GM18505 (cell line): ENCODE results near the gene ZNF148.
"Not testable (repeated sequence)": the region's sequence is repeated elsewhere in the genome, so short reads cannot be mapped to it uniquely, and the experiment has no call there.

Source experiments
- ATAC-seq: cut with Tn5 transposase; IDR thresholded peaks from one replicate; pipeline ENCODE4 v1.9.1; 2021; ENCODE audit not compliant: unreplicated experiment
- POLR2A ChIP-seq: IDR thresholded peaks from 4 replicates; pipeline ENCODE4 v1.6.1; 2011; ENCODE audit warnings: borderline replicate concordance; ENCODE audit not compliant: insufficient read depth, insufficient read length; ENCODE audit errors: extremely low read depth

ZNF148 gene

GRCh38 chr3:125357032-125357658 lies 18.0 kb downstream of the ZNF148 start:
- peak; percentile 64 for ATAC-seq
- peak; percentile 47 for TF ChIP-seq POLR2A

- TF ChIP-seq POLR2A = no peak
- no peak for ATAC-seq
These were observed 18.7 kb downstream of the ZNF148 start for GRCh38 chr3:125356140-125357026.

- ATAC-seq = no peak
- no peak for TF ChIP-seq POLR2A
These were observed 21.5 kb downstream of the ZNF148 start for GRCh38 chr3:125353659-125354058.

- no peak for ATAC-seq
- no peak for TF ChIP-seq POLR2A
These were observed 22.0 kb downstream of the ZNF148 start for GRCh38 chr3:125353128-125353527.

- no peak for TF ChIP-seq POLR2A
- no peak for ATAC-seq
These were observed 23.2 kb downstream of the ZNF148 start for GRCh38 chr3:125351814-125352456.

- no peak for TF ChIP-seq POLR2A
- ATAC-seq = no peak
These were observed 24.0 kb downstream of the ZNF148 start for GRCh38 chr3:125351152-125351551.

GRCh38 chr3:125350597-125350996 lies 24.5 kb downstream of the ZNF148 start:
- ATAC-seq = no peak
- no peak for TF ChIP-seq POLR2A

- ATAC-seq = no peak
- TF ChIP-seq POLR2A = no peak
These were observed 25.5 kb downstream of the ZNF148 start for GRCh38 chr3:125349556-125350165.

- TF ChIP-seq POLR2A = no peak
- no peak for ATAC-seq
These were observed 26.1 kb downstream of the ZNF148 start for GRCh38 chr3:125349055-125349454.

GRCh38 chr3:125343367-125343766 lies 31.8 kb downstream of the ZNF148 start:
- not testable (repeated sequence) for ATAC-seq

GRCh38 chr3:125340121-125340520 lies 35.0 kb downstream of the ZNF148 start:
- no peak for ATAC-seq

GRCh38 chr3:125337506-125337905 lies 37.6 kb downstream of the ZNF148 start:
- no peak for ATAC-seq
- TF ChIP-seq POLR2A = no peak

More at GRCh38 chr3:125340121-125340520, 35.0 kb downstream of the ZNF148 start:
- no peak for TF ChIP-seq POLR2A
